Measurements from ENCODE around the gene BCL2L12.

The BCL2L12 gene

GRCh38 chr19:49665036-49665350 is 740 bp upstream of the BCL2L12 start:
- no peak for DNase-seq

GRCh38 chr19:49666120-49666444 is 349 bp downstream of the BCL2L12 start:
- DNase-seq = no peak

- DNase-seq = no peak
Observed at GRCh38 chr19:49667473-49667872, 1.7 kb downstream of the BCL2L12 start.

- DNase-seq = no peak
Observed at GRCh38 chr19:49669516-49669915, 3.8 kb downstream of the BCL2L12 start.

- DNase-seq = peak; percentile 67
Observed at GRCh38 chr19:49672131-49672919, 6.6 kb downstream of the BCL2L12 start.

- peak; percentile 60 for DNase-seq
Observed at GRCh38 chr19:49676136-49676783, 10.5 kb downstream of the BCL2L12 start.

- peak; percentile 99 for DNase-seq
Observed at GRCh38 chr19:49676784-49677230, 11.1 kb downstream of the BCL2L12 start.

GRCh38 chr19:49677231-49677900 is 11.6 kb downstream of the BCL2L12 start, which contains the start of gene PRMT1:
Gene PRMT1 (plus strand): TSS chr19:49677271. CDS start chr19:49677281, 10 bp downstream.
- DNase-seq = no peak

- DNase-seq = peak; percentile 24
Observed at GRCh38 chr19:49677901-49678674, 12.4 kb downstream of the BCL2L12 start.

- DNase-seq = peak; percentile 81
Observed at GRCh38 chr19:49678985-49679770, 13.4 kb downstream of the BCL2L12 start.

GRCh38 chr19:49679771-49680413 is 14.2 kb downstream of the BCL2L12 start:
- peak; percentile 67 for DNase-seq

- DNase-seq = peak; percentile 79
Observed at GRCh38 chr19:49680421-49681351, 15.0 kb downstream of the BCL2L12 start.

- DNase-seq = no peak
Observed at GRCh38 chr19:49681830-49682229, 16.1 kb downstream of the BCL2L12 start.

- DNase-seq = no peak
Observed at GRCh38 chr19:49682274-49682673, 16.5 kb downstream of the BCL2L12 start.

- DNase-seq = no peak
Observed at GRCh38 chr19:49683814-49684250, 18.1 kb downstream of the BCL2L12 start.

GRCh38 chr19:49684251-49684982 is 18.7 kb downstream of the BCL2L12 start:
- DNase-seq = no peak

- DNase-seq = no peak
Observed at GRCh38 chr19:49684983-49685553, 19.3 kb downstream of the BCL2L12 start.

GRCh38 chr19:49685845-49686332 is 20.2 kb downstream of the BCL2L12 start:
- no peak for DNase-seq

GRCh38 chr19:49686503-49687088 is 20.9 kb downstream of the BCL2L12 start:
- DNase-seq = no peak
